MG63 (cell line): ENCODE measurements around the gene USP53. TPM values are rescaled to one million over a fixed set of nuclear protein-coding genes. Genes with fewer than 3 reads are reported as not detected.
A peak's percentile ranks its signal among the peaks of the same experiment; 100 is the strongest.
"Not testable (repeated sequence)": the region's sequence is repeated elsewhere in the genome, so short reads cannot be mapped to it uniquely, and the experiment has no call there.

Experiments used
- DNase-seq: peaks from one replicate; pipeline ENCODE4 v3.0.0-alpha.2; 2020
- H3K27me3 ChIP-seq: fragments of 250-450 bp; sonication (Bioruptor Pico); 2 replicates; pipeline ENCODE4 v1.5.1; 2020; ENCODE audit warnings: mild to moderate bottlenecking, moderate library complexity
- H3K36me3 ChIP-seq: fragments of 250-450 bp; sonication (Bioruptor Pico); 2 replicates; pipeline ENCODE4 v1.5.1; 2020; ENCODE audit warnings: mild to moderate bottlenecking, moderate library complexity
- H3K4me3 ChIP-seq: fragments of 250-450 bp; sonication (Bioruptor Pico); 2 replicates; pipeline ENCODE4 v1.5.1; 2020; ENCODE audit warnings: mild to moderate bottlenecking, moderate library complexity
- H3K9me3 ChIP-seq: fragments of 250-450 bp; sonication (Bioruptor Pico); 2 replicates; pipeline ENCODE4 v1.5.1; 2020; ENCODE audit warnings: mild to moderate bottlenecking, moderate library complexity
- total RNA-seq: library from RNA; depleted of rRNA; stranded (reverse); fragments of >200 nt; shearing (Covaris generic); gene quantifications from 2 replicates; pipeline ENCODE4 v1.2.3, GENCODE V29; 2014; ENCODE audit warnings: low replicate concordance

The USP53 gene
- total RNA-seq, 1 experiment from 2014 or later, result 6.3 TPM

- Histone ChIP-seq H3K36me3 (peaks cover 5% of the 10 kb centered on the region; the same call in 1 of the 2 replicates), H3K9me3 (no peaks in the 10 kb centered on the region), H3K4me3 (no peak overlapping the region), H3K27me3 (no peaks in the 10 kb centered on the region)
- no peak for DNase-seq
These were observed 31.4 kb downstream of the USP53 start for GRCh38 chr4:119243868-119244267.

- Histone ChIP-seq H3K9me3 (no peaks in the 10 kb centered on the region), H3K36me3 (peaks cover 5% of the 10 kb centered on the region; the same call in 1 of the 2 replicates), H3K4me3 (no peak overlapping the region), H3K27me3 (no peaks in the 10 kb centered on the region)
- DNase-seq, result no peak
These were observed 31.8 kb downstream of the USP53 start for GRCh38 chr4:119244344-119244743.

- DNase-seq, result no peak
- no peaks in the 10 kb centered on the region for H3K9me3 ChIP-seq
- H3K4me3 ChIP-seq, result no peak overlapping the region
- no peaks in the 10 kb centered on the region for H3K27me3 ChIP-seq
- H3K36me3 ChIP-seq, result peaks cover 5% of the 10 kb centered on the region; the same call in 1 of the 2 replicates
These were observed 32.3 kb downstream of the USP53 start for GRCh38 chr4:119244832-119245231.

GRCh38 chr4:119246177-119246733 lies 33.7 kb downstream of the USP53 start:
- H3K27me3 ChIP-seq, result no peaks in the 10 kb centered on the region
- H3K4me3 ChIP-seq, result no peak overlapping the region
- no peaks in the 10 kb centered on the region for H3K9me3 ChIP-seq
- peaks cover 17% of the 10 kb centered on the region; the same call in 1 of the 2 replicates for H3K36me3 ChIP-seq
- no peak for DNase-seq

- H3K27me3 ChIP-seq, H3K9me3 ChIP-seq, DNase-seq, H3K4me3 ChIP-seq: not testable (repeated sequence)
- peaks cover 19% of the 10 kb centered on the region; the same call in 1 of the 2 replicates for H3K36me3 ChIP-seq
These were observed 38.5 kb downstream of the USP53 start for GRCh38 chr4:119251037-119251436.

- H3K36me3 ChIP-seq, result peaks cover 15% of the 10 kb centered on the region; the same call in 1 of the 2 replicates
- not testable (repeated sequence) for H3K4me3 ChIP-seq
These were observed 42.7 kb downstream of the USP53 start for GRCh38 chr4:119255223-119255622.

GRCh38 chr4:119260528-119260927 lies 48.0 kb downstream of the USP53 start:
- no peaks in the 10 kb centered on the region for H3K27me3 ChIP-seq
- no peak overlapping the region for H3K4me3 ChIP-seq
- no peaks in the 10 kb centered on the region for H3K9me3 ChIP-seq
- DNase-seq, result no peak
- peaks cover 4% of the 10 kb centered on the region; the same call in 1 of the 2 replicates for H3K36me3 ChIP-seq

More at GRCh38 chr4:119255223-119255622, 42.7 kb downstream of the USP53 start:
- not testable (repeated sequence) for H3K27me3 ChIP-seq, H3K9me3 ChIP-seq, DNase-seq

- Histone ChIP-seq H3K9me3 (no peaks in the 10 kb centered on the region), H3K4me3 (no peak overlapping the region), H3K27me3 (no peaks in the 10 kb centered on the region), H3K36me3 (0 out of 2 replicates have a peak, but pooled peaks cover 4% of the 10 kb centered on the region)
- DNase-seq, result no peak
These were observed 49.5 kb downstream of the USP53 start for GRCh38 chr4:119261986-119262385.

- H3K4me3 ChIP-seq, result no peak overlapping the region
- H3K9me3 ChIP-seq, result no peaks in the 10 kb centered on the region
- H3K27me3 ChIP-seq, result no peaks in the 10 kb centered on the region
- peaks cover 4% of the 10 kb centered on the region; the same call in 1 of the 2 replicates for H3K36me3 ChIP-seq
- no peak for DNase-seq
These were observed 52.2 kb downstream of the USP53 start for GRCh38 chr4:119264743-119265142.

- H3K4me3 ChIP-seq, result no peak overlapping the region
- DNase-seq, result no peak
- peaks cover 4% of the 10 kb centered on the region; the same call in 1 of the 2 replicates for H3K36me3 ChIP-seq
- H3K27me3 ChIP-seq, result no peaks in the 10 kb centered on the region
- H3K9me3 ChIP-seq, result no peaks in the 10 kb centered on the region
These were observed 53.6 kb downstream of the USP53 start for GRCh38 chr4:119266153-119266552.

- H3K36me3 ChIP-seq, result peaks cover 14% of the 10 kb centered on the region; the same call in 1 of the 2 replicates
- no peaks in the 10 kb centered on the region for H3K27me3 ChIP-seq
- no peak for DNase-seq
- H3K9me3 ChIP-seq, result no peaks in the 10 kb centered on the region
- no peak overlapping the region for H3K4me3 ChIP-seq
These were observed 56.0 kb downstream of the USP53 start for GRCh38 chr4:119268466-119268865.

GRCh38 chr4:119271361-119272085 lies 59.0 kb downstream of the USP53 start:
- H3K9me3 ChIP-seq, result no peaks in the 10 kb centered on the region
- no peaks in the 10 kb centered on the region for H3K27me3 ChIP-seq
- no peak overlapping the region for H3K4me3 ChIP-seq
- H3K36me3 ChIP-seq, result peaks cover 10% of the 10 kb centered on the region; the same call in 1 of the 2 replicates
- DNase-seq, result no peak

- not testable (repeated sequence) for DNase-seq, H3K36me3 ChIP-seq, H3K27me3 ChIP-seq, H3K9me3 ChIP-seq, H3K4me3 ChIP-seq
These were observed 67.0 kb downstream of the USP53 start for GRCh38 chr4:119279541-119279940.

GRCh38 chr4:119279945-119280344 lies 67.4 kb downstream of the USP53 start:
- not testable (repeated sequence) for H3K4me3 ChIP-seq, H3K9me3 ChIP-seq, DNase-seq, H3K36me3 ChIP-seq, H3K27me3 ChIP-seq

GRCh38 chr4:119281393-119281792 lies 68.9 kb downstream of the USP53 start:
- no peak for DNase-seq
- H3K4me3 ChIP-seq, result no peak overlapping the region
- no peaks in the 10 kb centered on the region for H3K27me3 ChIP-seq
- no peaks in the 10 kb centered on the region for H3K36me3 ChIP-seq
- no peaks in the 10 kb centered on the region for H3K9me3 ChIP-seq

GRCh38 chr4:119284876-119285780 lies 72.6 kb downstream of the USP53 start:
- no peaks in the 10 kb centered on the region for H3K36me3 ChIP-seq
- no peak for DNase-seq
- no peaks in the 10 kb centered on the region for H3K9me3 ChIP-seq
- peak overlapping the region; percentile 34 for H3K4me3 ChIP-seq
- no peaks in the 10 kb centered on the region for H3K27me3 ChIP-seq
